BE2C (cell line): Measurements from ENCODE around the gene PLPP4.

Experiments
- DNase-seq: peaks from one replicate; pipeline ENCODE4 v3.0.0-alpha.2; 2020
- H3K27me3 ChIP-seq: fragments of 250-450 bp; sonication (Bioruptor Pico); 2 replicates; pipeline ENCODE4 v1.5.1; 2020; ENCODE audit warnings: mild to moderate bottlenecking
- H3K36me3 ChIP-seq: fragments of 250-450 bp; sonication (Bioruptor Pico); 2 replicates; pipeline ENCODE4 v1.5.1; 2020; ENCODE audit warnings: mild to moderate bottlenecking
- H3K4me1 ChIP-seq: fragments of 250-450 bp; sonication (Bioruptor Pico); 2 replicates; pipeline ENCODE4 v1.5.1; 2020
- H3K4me3 ChIP-seq: 2 replicates; pipeline ENCODE4 v1.5.1; 2011; ENCODE audit warnings: low read depth, low read length
- H3K9me3 ChIP-seq: fragments of 250-450 bp; sonication (Bioruptor Pico); 2 replicates; pipeline ENCODE4 v1.5.1; 2020
- TF ChIP-seq, protein P1 (sequence below): IDR thresholded peaks from 2 replicates; pipeline ENCODE4 v1.5.1; 2012; ENCODE audit warnings: mild to moderate bottlenecking, low read depth, low read length

Gene PLPP4

DNA sequence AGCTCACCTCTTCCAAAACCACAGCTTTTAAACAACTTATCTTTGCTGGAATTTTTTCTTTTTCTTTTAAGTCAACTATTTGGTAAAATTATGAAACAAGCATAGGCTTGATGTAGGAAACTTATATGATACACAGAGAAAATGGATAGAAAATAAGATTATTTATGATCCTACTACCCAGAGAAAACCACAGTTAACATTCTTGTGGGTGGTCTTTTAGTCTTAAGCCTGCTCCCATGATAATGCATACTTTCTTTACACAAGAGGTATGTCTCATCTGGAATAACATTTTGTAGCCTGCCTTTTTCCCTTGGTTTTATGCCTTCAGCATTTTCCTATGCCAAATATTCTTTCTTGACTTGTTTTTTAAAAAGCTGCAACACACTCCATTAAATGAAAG is 21.4 kb downstream of the PLPP4 start:
- Histone ChIP-seq H3K27me3 (no peaks in the 10 kb centered on the region), H3K36me3 (no peaks in the 10 kb centered on the region), H3K4me1 (peaks cover 42% of the 10 kb centered on the region), H3K4me3 (no peak overlapping the region), H3K9me3 (no peaks in the 10 kb centered on the region)
- DNase-seq = no peak
- TF ChIP-seq, protein P1, sequence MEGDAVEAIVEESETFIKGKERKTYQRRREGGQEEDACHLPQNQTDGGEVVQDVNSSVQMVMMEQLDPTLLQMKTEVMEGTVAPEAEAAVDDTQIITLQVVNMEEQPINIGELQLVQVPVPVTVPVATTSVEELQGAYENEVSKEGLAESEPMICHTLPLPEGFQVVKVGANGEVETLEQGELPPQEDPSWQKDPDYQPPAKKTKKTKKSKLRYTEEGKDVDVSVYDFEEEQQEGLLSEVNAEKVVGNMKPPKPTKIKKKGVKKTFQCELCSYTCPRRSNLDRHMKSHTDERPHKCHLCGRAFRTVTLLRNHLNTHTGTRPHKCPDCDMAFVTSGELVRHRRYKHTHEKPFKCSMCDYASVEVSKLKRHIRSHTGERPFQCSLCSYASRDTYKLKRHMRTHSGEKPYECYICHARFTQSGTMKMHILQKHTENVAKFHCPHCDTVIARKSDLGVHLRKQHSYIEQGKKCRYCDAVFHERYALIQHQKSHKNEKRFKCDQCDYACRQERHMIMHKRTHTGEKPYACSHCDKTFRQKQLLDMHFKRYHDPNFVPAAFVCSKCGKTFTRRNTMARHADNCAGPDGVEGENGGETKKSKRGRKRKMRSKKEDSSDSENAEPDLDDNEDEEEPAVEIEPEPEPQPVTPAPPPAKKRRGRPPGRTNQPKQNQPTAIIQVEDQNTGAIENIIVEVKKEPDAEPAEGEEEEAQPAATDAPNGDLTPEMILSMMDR = no peak

DNA sequence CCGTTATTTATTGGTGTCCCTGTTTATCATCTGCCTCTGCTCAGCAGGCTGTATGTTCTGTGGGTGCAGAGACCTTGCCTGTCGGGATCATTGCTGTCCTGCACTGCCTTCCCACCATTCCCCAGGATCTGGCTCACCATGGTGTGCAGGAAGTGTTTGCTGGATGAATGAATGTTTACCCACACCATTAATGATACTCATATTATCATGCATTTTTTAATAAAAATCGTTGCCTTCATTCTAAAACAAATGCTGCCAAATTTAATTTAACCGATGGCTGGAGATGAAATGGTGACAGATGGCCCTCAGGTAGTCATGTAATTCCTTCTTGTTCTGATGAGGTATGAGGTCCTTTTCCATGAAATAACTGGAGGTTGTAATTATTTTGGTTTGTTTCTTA is 22.5 kb downstream of the PLPP4 start:
- TF ChIP-seq, protein P1 = no peak
- Histone ChIP-seq H3K4me1 (peaks cover 41% of the 10 kb centered on the region), H3K36me3 (no peaks in the 10 kb centered on the region), H3K27me3 (no peaks in the 10 kb centered on the region), H3K9me3 (no peaks in the 10 kb centered on the region), H3K4me3 (no peak overlapping the region)
- DNase-seq = no peak

DNA sequence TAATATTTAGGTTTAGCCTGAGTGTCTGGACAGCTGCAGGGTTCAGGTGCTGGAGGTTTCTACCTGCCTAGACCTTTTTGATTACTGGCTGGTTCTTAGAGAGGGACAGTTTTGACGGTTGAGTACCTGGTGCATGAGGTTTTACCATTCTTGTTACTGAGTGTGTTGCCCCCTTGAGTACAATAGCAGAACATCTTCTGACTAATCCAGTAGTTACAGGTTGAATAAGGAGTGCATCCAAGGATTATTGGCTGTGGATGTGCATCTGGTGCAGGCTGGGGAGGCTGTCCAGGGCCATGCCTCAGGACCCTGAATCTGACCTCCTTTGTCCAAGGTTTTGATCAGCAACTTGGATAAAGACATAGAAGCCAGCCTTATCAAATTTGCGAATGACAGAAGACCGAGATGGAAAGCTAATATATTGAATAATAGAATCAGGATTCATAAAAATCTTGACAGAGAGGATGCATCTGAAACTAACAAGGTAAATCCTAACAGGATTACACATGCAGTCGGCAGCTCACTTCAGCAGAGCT is 23.1 kb downstream of the PLPP4 start:
- H3K9me3 ChIP-seq = no peaks in the 10 kb centered on the region
- no peaks in the 10 kb centered on the region for H3K36me3 ChIP-seq
- DNase-seq = peak; percentile 40
- H3K27me3 ChIP-seq = no peaks in the 10 kb centered on the region
- peaks cover 37% of the 10 kb centered on the region for H3K4me1 ChIP-seq
- TF ChIP-seq, protein P1 = peak; percentile 68
- no peak overlapping the region for H3K4me3 ChIP-seq

- no peaks in the 10 kb centered on the region for H3K36me3 ChIP-seq
- TF ChIP-seq, protein P1 = no peak
- no peaks in the 10 kb centered on the region for H3K9me3 ChIP-seq
- DNase-seq = no peak
- no peaks in the 10 kb centered on the region for H3K27me3 ChIP-seq
- peaks cover 30% of the 10 kb centered on the region for H3K4me1 ChIP-seq
- H3K4me3 ChIP-seq = no peak overlapping the region
These were observed 23.8 kb downstream of the PLPP4 start for GRCh38 chr10:120480848-120481247.

DNA sequence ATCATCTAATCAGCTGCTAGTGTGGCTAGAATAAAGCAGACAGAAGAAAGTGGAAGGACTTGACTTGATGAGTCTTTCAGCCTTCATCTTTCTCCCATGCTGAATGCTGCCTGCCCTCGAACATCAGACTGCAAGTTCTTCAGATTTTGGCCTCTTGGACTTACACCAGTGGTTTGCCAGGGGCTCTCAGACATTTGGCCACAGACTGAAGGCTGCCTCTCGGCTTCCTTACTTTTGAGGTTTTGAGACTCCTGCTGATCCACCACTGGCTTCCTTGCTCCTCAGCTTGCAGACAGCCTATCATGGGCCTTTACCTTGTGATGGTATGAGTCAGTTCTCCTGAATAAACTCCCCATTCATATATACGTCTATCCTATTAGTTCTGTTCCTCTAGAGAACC is 26.0 kb downstream of the PLPP4 start:
- H3K36me3 ChIP-seq = no peaks in the 10 kb centered on the region
- no peak overlapping the region for H3K4me3 ChIP-seq
- no peak for DNase-seq
- no peaks in the 10 kb centered on the region for H3K27me3 ChIP-seq
- H3K4me1 ChIP-seq = peaks cover 25% of the 10 kb centered on the region
- H3K9me3 ChIP-seq = no peaks in the 10 kb centered on the region
- TF ChIP-seq, protein P1 = no peak

- Histone ChIP-seq H3K36me3 (no peaks in the 10 kb centered on the region), H3K4me1 (peaks cover 24% of the 10 kb centered on the region), H3K4me3 (no peak overlapping the region), H3K9me3 (no peaks in the 10 kb centered on the region), H3K27me3 (no peaks in the 10 kb centered on the region)
- TF ChIP-seq, protein P1 = no peak
- DNase-seq = peak; percentile 38
These were observed 26.7 kb downstream of the PLPP4 start for GRCh38 chr10:120483651-120484301.
